Measurements from ENCODE around the gene VSIG8.
"Not testable (repeated sequence)": the region's sequence is repeated elsewhere in the genome, so short reads cannot be mapped to it uniquely, and the experiment has no call there.

The VSIG8 gene

GRCh38 chr1:159862557-159862956 lies at the start of gene VSIG8:
VSIG8 (minus strand) TSS chr1:159862657; CDS start chr1:159862521, 136 bp downstream.
- DNase-seq (ENCODE audit: low read depth), result no peak

DNA sequence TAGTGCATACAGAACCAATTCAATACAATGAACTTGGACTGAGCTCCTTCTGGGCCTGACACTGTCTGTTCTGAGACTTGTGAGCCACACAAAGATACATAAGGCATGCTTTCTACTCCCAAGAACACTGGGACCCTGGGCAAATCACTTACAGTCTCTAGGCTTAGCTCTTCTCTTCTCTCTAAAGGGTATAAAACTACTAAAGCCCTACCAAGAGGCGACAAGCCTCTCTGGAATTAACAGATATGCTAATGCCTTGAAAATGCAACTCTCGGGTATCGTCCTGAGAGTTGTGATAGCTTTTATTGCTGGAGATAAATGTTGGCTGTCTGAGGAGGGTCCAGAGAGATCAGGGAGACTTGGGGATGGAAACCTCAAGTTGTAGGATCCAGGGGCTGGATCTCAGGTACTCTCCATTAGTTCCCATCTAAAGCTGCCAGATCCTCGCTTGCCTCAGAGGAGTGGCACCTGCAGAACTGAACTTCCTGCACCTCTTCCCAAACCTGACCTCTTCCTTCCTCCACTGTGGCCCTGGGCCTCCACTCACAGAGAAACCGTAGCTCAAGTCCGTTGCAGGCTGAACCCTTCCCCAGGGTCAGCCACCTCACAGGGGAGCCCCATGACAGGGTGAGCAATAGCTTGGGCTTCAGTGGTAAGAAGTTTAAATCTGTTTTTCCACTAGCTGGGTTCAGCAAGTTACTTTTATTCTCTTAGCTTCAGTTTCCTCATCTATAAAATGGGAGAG lies 49.0 kb upstream of the VSIG8 start:
- DNase-seq (ENCODE audit: low read depth), result no peak

GRCh38 chr1:159908031-159908940 lies 45.8 kb upstream of the VSIG8 start:
- no peak for DNase-seq (ENCODE audit: low read depth)

DNA sequence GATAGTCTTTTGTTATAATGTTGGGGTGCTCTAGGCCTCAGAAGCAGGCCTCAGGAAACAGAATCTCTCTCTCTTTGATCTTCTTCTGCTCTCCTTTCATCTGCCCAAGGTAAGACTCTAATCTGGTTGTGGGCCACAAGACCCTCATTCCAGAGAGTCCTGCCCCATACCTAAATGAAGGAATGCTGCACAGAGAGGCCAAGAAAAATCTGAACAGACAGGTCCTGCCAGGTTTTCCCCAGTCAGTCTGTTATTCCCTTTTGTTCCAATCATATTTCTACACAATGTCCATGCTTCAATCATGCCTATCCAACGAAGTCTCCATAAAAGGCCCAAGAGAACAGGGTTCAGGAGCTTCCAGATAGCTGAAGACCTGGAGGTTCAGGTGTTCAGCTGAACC lies 44.5 kb upstream of the VSIG8 start:
- DNase-seq (ENCODE audit: low read depth), result no peak

DNA sequence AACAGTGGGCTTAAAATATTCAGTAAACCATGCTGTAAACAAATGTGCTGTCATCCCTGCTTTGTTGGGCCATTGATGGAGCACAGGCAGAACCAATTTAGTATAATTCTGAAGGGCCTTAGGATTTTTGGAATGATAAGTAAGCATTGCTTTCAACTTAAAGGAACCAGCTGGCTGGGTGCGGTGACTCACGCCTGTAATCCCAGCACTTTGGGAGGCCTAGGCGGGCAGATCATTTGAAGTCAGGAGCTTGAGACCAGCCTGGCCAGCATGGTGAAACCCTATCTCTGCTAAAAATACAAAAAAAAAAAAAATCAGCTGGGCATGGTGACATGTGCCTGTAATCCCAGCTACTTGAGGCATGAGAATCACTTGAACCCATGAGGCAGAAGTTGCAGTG lies 41.6 kb upstream of the VSIG8 start:
- DNase-seq (ENCODE audit: low read depth), result not testable (repeated sequence)

GRCh38 chr1:159902541-159902940 lies 40.1 kb upstream of the VSIG8 start:
- no peak for DNase-seq (ENCODE audit: low read depth)

- DNase-seq (ENCODE audit: low read depth), result no peak
Observed at GRCh38 chr1:159900755-159901360, 38.4 kb upstream of the VSIG8 start.

GRCh38 chr1:159900086-159900680 lies 37.7 kb upstream of the VSIG8 start, which contains the start of gene CFAP45:
CFAP45 (minus strand) TSS chr1:159900165; CDS start chr1:159900098, 67 bp downstream.
- DNase-seq (ENCODE audit: low read depth), result peak; percentile 67

DNA sequence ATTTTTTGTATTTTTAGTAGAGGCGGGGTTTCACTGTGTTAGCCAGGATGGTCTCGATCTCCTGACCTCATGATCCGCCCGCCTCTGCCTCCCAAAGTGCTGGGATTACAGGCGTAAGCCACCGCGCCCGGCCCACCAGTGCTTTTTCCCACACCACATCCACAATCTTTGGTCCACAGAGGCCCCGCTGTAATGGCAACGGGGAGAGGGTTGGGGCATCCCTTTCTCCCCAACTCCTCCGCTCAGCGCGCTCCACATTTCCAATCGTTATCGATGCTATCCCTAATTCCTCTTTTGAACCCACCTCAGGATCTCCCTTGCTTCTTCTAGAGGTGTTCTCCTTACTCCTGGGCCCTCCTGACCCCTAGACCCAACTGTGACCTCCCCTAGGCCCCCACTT lies 37.2 kb upstream of the VSIG8 start:
- DNase-seq (ENCODE audit: low read depth), result not testable (repeated sequence)

GRCh38 chr1:159898527-159898926 lies 36.1 kb upstream of the VSIG8 start:
- no peak for DNase-seq (ENCODE audit: low read depth)

DNA sequence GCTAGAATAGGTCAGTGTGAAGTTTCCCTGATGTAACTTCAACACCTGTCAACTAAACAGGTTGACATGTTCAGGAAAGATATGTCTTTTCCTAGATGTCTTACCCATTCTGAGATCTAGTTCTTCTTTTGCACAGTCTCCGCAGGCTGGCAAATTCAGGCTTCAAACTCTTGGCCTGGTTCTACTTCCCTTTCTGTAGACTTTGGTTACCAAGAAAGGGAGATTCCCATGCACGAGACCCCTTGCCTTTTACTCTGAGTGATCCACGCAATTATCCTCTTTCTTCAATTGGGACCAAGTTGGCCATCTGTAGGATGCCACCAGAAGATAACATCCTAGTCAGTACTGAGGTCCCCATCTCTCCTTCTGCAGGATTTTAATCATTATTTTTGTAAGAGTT lies 35.5 kb upstream of the VSIG8 start:
- no peak for DNase-seq (ENCODE audit: low read depth)

GRCh38 chr1:159896546-159896930 lies 34.1 kb upstream of the VSIG8 start:
- DNase-seq (ENCODE audit: low read depth), result no peak

DNA sequence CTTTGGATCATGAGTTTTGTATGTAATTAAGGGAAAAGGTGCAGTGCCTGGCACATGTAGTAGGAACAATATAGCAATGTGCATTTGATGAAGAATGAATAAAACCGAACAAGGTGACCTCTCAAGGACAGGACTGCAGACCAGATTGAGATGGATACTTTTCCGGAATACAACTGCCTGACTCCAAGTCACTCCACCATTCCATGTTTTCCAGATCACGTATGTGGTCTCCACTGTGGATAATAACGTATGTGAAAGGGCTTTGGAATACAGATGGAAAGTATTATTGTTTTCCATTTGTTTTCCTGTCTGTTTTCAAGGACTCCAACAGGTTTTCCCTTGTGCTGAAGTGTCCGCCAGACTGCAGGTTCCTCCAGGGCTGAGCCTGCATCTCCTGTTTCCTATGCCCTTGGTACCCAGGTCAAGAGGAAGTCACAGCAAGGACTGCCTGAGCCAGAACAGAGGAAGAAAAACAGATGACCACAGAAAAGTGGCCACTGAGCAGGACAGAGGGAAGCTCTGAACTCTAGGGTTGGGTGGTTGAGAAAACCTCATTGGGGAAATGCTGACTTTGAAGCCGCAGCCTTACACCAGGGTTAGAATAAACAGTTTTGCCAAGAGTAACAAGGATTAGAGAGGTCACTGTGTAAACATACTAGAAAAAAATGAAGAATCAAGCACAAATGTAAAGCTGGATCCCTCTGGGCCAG lies 33.5 kb upstream of the VSIG8 start:
- DNase-seq (ENCODE audit: low read depth), result no peak

DNA sequence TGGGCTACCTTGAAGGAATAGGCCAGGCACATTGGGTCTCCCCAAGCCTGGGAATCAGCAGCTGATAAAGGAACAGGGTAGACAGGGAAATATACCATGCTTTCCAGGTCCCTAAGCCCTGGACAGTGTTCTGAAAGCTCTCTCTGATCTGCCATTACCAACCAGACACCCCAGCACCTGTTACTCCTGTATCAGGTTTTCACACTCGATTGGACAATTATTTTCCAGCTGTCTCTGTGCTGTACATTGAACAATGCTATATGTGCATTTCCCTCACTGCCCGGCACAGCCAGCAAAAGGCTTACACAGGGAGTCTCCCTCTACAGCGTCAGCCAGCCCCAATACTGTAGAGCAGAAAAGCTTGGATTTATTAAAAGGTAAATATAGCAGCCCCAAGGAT lies 32.8 kb upstream of the VSIG8 start:
- no peak for DNase-seq (ENCODE audit: low read depth)

- no peak for DNase-seq (ENCODE audit: low read depth)
Observed at GRCh38 chr1:159892944-159893343, 30.5 kb upstream of the VSIG8 start.

DNA sequence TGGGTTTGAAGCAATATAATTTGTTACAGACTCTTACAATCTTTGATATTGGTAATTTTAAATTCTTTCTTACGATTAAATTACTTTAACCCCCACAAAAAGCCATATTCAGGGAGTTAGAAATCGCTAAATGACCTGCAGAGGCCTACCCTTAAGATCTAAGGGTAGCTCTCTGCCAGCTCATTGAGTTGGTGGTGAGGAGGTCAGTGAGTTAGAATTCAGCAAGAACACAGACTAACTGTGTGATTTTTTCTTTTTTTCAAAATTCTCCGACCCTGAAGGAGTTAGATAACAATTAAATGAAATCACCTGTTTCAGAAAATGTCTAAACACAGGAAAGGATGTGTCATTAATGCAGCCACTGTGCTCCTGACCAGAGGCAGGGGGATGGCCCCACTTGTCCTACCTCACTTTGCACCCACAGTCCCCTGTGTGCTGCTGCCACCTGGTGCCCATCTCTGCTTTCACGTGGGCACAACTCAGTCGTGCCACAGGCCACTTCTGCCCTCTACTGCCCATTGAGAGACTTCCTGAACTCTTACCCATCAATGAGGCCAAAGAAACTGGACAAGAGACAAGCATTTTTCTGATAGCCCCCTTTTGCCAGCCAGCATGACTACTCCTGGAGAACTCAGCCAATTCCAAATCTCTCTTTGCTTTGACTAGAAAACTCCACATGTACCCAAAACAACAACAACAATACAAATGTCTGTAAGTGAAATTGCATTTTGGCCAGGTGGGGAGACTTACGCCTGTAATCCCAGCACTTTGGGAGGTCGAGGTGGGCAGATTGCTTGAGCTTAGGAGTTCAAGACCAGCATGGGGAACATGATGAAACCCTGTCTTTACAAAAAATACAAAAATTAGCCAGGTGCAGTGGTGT lies 29.1 kb upstream of the VSIG8 start:
- DNase-seq (ENCODE audit: low read depth), result peak; percentile 84

DNA sequence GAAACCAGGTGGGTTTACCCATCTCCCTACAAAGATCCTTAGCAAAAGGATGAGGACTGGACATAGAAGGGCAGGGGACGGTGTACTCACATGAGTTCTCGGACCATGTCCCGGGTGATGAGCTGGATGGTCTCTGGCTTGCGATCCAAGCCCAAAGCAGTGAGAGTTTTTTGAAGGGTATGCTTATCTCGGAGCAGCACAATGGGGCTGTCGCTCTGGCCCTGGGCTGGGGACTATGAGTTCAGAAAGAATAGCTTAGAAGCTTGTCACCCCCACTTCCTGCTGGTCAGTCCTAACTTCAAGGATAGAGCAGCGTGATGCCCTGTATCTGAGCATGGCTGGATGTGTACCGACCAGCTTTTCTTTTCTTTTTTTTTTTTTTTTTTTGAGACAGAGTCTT lies 27.9 kb upstream of the VSIG8 start:
- DNase-seq (ENCODE audit: low read depth), result no peak

DNA sequence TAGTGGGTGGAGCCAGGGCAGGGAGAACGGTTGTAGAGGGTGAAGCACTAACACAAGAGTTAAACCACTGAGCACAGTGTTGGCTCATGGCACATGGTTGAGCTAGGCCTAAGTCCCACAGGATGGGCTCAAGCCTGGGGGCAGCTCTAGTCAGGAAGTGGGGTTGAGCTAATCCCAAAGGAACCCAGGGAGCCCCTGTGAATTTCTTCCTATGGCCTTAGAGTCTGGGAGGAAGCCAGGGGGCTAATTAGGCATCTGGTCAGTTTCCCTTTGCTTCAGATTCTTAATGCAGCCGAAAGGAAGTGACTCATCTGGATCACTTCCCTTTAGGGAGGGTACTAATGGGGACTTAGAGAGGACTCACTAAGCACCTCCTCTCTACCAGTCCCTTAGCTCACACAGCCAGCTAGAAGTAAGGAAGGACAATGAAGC lies 27.4 kb upstream of the VSIG8 start:
- DNase-seq (ENCODE audit: low read depth), result peak; percentile 91

DNA sequence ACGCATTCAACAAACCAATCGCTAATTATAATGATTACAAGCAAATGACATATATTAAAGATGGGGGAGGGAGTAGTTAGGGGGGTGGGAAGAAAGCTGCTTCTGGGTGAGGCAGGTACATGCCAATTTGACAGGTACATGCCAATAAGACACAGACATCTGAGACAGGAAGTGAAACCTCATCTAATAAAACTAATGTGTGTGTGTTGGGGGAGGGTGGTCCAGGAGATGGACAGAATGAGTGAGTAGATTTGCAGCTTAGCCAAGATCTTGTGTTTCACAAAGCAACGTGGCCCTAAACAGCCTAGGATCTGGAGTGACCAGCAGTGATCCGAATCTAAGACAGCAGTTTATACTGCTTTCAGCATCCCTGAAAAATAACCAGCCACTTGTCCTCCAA lies 26.7 kb upstream of the VSIG8 start:
- no peak for DNase-seq (ENCODE audit: low read depth)

DNA sequence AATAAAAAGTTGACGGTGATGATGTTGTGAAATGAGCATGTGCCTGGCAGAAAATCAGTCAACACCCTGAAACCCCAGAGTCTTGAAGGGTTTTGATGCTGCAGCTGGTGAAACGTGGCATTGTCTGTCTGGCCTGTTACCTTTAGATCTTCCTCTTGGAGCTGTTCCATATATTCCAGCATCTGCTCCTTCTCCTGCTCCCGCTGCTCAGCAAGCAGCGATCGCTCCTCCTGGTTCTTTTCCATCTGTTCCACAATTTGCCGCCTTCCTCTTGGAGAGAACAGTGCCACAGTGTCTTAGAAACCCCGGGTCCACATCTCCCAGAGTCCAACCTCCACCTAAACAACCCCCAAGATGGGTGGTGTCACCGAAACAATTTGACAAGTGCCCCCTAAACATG lies 21.8 kb upstream of the VSIG8 start:
- DNase-seq (ENCODE audit: low read depth), result no peak

DNA sequence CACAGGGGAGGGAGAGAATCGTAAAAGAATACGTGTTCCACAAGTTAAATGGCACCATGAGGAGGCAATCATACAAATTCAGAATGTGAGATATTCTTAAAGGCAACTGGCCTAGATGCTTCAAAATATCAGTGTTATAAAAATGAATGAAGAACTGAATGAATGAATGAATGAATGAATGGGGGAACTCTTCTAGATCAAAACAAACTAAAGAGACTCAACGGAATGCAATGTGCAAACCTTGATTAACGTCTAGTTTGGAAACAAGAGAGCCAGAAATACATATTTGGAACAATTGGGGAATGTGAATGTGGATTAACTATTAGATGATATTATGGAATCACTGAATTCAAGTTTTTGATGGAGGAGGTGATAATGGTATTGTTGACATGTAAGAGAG lies 20.7 kb upstream of the VSIG8 start:
- DNase-seq (ENCODE audit: low read depth), result no peak

Data from fibroblast of gingiva (primary cell).